Measurements from ENCODE around the gene ABTB1. TPM values are rescaled to one million over a fixed set of nuclear protein-coding genes. Genes with fewer than 3 reads are reported as not detected.

The ABTB1 gene
- total and polyA plus RNA-seq, 9 of the 15 experiments (the other 6 are each of a cell fraction or from before 2014, with no cell fraction given) = 0.04 to 2.3 (median 0.55) TPM; not detected in 1

DNA sequence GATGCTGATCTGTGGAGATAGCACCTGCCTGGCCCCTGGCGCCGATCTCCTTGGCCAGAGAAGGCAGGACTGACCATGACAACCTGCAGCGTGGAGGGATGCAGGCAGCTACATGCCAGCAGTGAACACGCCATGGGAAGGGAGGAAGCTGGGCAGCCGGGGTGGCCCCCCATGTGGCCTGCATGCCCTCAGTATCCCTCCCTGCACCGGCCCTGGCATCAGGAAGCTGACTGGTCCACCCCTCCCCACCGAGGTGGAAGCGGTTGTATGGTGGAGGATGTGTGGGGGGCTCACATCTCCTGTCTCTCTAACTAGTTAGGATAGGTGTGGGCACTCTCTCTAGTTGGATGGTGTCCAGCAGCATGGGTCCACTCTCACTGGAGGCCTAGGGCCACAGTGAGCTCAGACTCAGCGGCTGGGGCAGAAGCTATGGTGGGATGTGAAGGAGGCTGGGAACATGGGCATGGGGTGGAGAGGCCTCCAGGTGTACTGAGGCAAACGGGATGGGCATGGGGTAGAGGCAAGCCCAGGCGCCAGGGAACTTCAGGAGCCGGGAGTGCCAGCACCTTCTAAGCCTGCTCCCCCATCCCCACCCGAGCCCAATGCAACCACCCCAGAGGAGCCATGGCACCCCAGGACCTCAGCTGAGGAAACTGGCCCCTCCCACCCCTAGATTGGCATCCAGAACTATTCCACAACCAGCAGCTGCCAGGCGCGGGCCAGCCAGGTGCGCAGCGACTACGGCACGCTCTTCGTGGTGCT lies 1.8 kb upstream of the ABTB1 start (continued):
- TF ChIP-seq SAP30 (IDR thresholded peaks at IDR 0.05; ENCODE audit: borderline replicate concordance, insufficient read depth, low read depth, low read length, poor library complexity, severe bottlenecking) (no peak), MCM5 (IDR thresholded peaks at IDR 0.05; ENCODE audit: low read depth) (no peak), ZNF778 (CRISPR knock-in tag; IDR thresholded peaks at IDR 0.05) (no peak), CBFA2T3 (IDR thresholded peaks at IDR 0.05) (no peak), THAP7 (CRISPR knock-in tag; IDR thresholded peaks at IDR 0.05) (no peak), ETV5 (CRISPR knock-in tag; IDR thresholded peaks at IDR 0.05; ENCODE audit: low read depth) (no peak), POLR2B (IDR thresholded peaks at IDR 0.05; ENCODE audit: low read depth, partially characterized antibody) (no peak), ZNF431 (CRISPR knock-in tag; IDR thresholded peaks at IDR 0.05) (no peak), ZNF347 (CRISPR knock-in tag; IDR thresholded peaks at IDR 0.05; ENCODE audit: low read depth) (no peak), AFF4 (CRISPR knock-in tag; IDR thresholded peaks at IDR 0.05) (no peak), CBFA2T2 (conservative IDR thresholded peaks at IDR 0.05) (no peak)
- TF ChIP-seq, protein P1, sequence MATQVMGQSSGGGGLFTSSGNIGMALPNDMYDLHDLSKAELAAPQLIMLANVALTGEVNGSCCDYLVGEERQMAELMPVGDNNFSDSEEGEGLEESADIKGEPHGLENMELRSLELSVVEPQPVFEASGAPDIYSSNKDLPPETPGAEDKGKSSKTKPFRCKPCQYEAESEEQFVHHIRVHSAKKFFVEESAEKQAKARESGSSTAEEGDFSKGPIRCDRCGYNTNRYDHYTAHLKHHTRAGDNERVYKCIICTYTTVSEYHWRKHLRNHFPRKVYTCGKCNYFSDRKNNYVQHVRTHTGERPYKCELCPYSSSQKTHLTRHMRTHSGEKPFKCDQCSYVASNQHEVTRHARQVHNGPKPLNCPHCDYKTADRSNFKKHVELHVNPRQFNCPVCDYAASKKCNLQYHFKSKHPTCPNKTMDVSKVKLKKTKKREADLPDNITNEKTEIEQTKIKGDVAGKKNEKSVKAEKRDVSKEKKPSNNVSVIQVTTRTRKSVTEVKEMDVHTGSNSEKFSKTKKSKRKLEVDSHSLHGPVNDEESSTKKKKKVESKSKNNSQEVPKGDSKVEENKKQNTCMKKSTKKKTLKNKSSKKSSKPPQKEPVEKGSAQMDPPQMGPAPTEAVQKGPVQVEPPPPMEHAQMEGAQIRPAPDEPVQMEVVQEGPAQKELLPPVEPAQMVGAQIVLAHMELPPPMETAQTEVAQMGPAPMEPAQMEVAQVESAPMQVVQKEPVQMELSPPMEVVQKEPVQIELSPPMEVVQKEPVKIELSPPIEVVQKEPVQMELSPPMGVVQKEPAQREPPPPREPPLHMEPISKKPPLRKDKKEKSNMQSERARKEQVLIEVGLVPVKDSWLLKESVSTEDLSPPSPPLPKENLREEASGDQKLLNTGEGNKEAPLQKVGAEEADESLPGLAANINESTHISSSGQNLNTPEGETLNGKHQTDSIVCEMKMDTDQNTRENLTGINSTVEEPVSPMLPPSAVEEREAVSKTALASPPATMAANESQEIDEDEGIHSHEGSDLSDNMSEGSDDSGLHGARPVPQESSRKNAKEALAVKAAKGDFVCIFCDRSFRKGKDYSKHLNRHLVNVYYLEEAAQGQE (IDR thresholded peaks at IDR 0.05; ENCODE audit: borderline replicate concordance) = no peak
- TF ChIP-seq, protein P1 (CRISPR knock-in tag; IDR thresholded peaks at IDR 0.05; ENCODE audit: low read depth) = no peak

Measured in K562 (cell line).